HepG2 (cell line): ENCODE data around the gene STK24.

ENCODE experiments used
- CTCF ChIP-seq: sonication (generic); formaldehyde crosslinking; IDR thresholded peaks from 2 replicates; pipeline ENCODE4 v1.5.0; 2020; ENCODE audit warnings: mild to moderate bottlenecking, missing genetic modification reagents, moderate library complexity
- GPBP1L1 ChIP-seq: sonication (generic); formaldehyde crosslinking; IDR thresholded peaks from 2 replicates; pipeline ENCODE4 v1.5.0; 2020; ENCODE audit warnings: mild to moderate bottlenecking, missing genetic modification reagents
- NR2C2 ChIP-seq: sonication (generic); formaldehyde crosslinking; IDR thresholded peaks from 2 replicates; pipeline ENCODE4 v1.4.0; 2020; ENCODE audit warnings: missing genetic modification reagents, mild to moderate bottlenecking, moderate library complexity, borderline replicate concordance
- SRF ChIP-seq: IDR thresholded peaks from 2 replicates; pipeline ENCODE4 v1.6.1; 2011; ENCODE audit warnings: mild to moderate bottlenecking, low read depth, low read length, moderate library complexity
- TFDP2 ChIP-seq: sonication (generic); formaldehyde crosslinking; IDR thresholded peaks from 2 replicates; pipeline ENCODE4 v1.4.0; 2020; ENCODE audit warnings: missing genetic modification reagents
- ZBTB33 ChIP-seq: sonication (generic); formaldehyde crosslinking; IDR thresholded peaks from 2 replicates; pipeline ENCODE4 v1.4.0; 2020; ENCODE audit warnings: missing genetic modification reagents
- ZNF382 ChIP-seq: sonication (generic); formaldehyde crosslinking; IDR thresholded peaks from 2 replicates; pipeline ENCODE4 v1.5.0; 2020; ENCODE audit warnings: missing genetic modification reagents, mild to moderate bottlenecking, borderline replicate concordance
- ZNF672 ChIP-seq: sonication (generic); formaldehyde crosslinking; IDR thresholded peaks from 2 replicates; pipeline ENCODE4 v1.8.1; 2022; ENCODE audit warnings: missing genetic modification reagents

GRCh38 chr13:98496966-98497365 is 79.9 kb downstream of the STK24 start:
- TF ChIP-seq CTCF (no peak), ZNF382 (no peak), GPBP1L1 (CRISPR knock-in tag) (no peak), ZNF672 (CRISPR knock-in tag) (no peak), SRF (no peak), ZBTB33 (CRISPR knock-in tag) (no peak), TFDP2 (CRISPR knock-in tag) (no peak), NR2C2 (CRISPR knock-in tag) (no peak)
